Gastrocnemius medialis (tissue), 4 donors: ENCODE results near the gene GSG1L. TPM values are rescaled to one million over a fixed set of nuclear protein-coding genes. Genes with fewer than 3 reads are reported as not detected.
"Not testable (repeated sequence)": the region's sequence is repeated elsewhere in the genome, so short reads cannot be mapped to it uniquely, and the experiment has no call there.

Experiments
- ATAC-seq, 2 donors: fragments of 150-250 bp; one replicate each; pipeline ENCODE4 v1.9.1; 2016
- DNase-seq, 2 donors: peaks; one replicate each; pipeline ENCODE4 v3.0.0-alpha.2; 2019
- H3K27ac ChIP-seq, 4 donors: fragments of 200-600 bp; sonication (generic); 1 replicate in 1 of 4; 2 replicates in 3 of 4; pipeline ENCODE4 v1.5.1; 2016 to 2018; ENCODE audit warnings: mild to moderate bottlenecking in 2 of 4, moderate library complexity in 1 of 4
- H3K27me3 ChIP-seq, 3 donors: fragments of 200-600 bp; sonication (generic) in 2 of 3; 1 replicate in 1 of 3; 2 replicates in 2 of 3; pipeline versions ENCODE4 v1.5.1 to v1.6.0; 2016 to 2019; ENCODE audit warnings: mild to moderate bottlenecking in 1 of 3, moderate library complexity in 1 of 3
- H3K36me3 ChIP-seq, 2 donors: fragments of 200-600 bp; sonication (generic) in 1 of 2; one replicate each; pipeline ENCODE4 v1.5.1; 2017 to 2018
- H3K4me1 ChIP-seq, 2 donors: fragments of 200-600 bp; sonication (generic) in 1 of 2; one replicate each; pipeline ENCODE4 v1.5.1; 2016 to 2017; ENCODE audit warnings: mild to moderate bottlenecking in 2 of 2
- H3K4me3 ChIP-seq, 4 donors: fragments of 200-600 bp; sonication (generic) in 3 of 4; 1 replicate in 1 of 4; 2 replicates in 3 of 4; pipeline ENCODE4 v1.5.1; 2016 to 2019; ENCODE audit warnings: mild to moderate bottlenecking in 2 of 4
- H3K9me3 ChIP-seq, 3 donors: fragments of 200-600 bp; sonication (generic) in 2 of 3; 1 replicate in 1 of 3; 2 replicates in 2 of 3; pipeline ENCODE4 v1.5.1; 2016 to 2019
- CTCF ChIP-seq, 5 experiments: fragments of 450-650 bp in 3 of 5; fragments of 200-600 bp in 2 of 5; sonication (generic) in 2 of 5; IDR thresholded peaks in 4 of 5; conservative IDR thresholded peaks in 1 of 5; 1 replicate in 4 of 5; 2 replicates in 1 of 5; pipeline ENCODE4 v1.5.1; 2016 to 2019; ENCODE audit warnings: antibody characterized with exemption in 5 of 5, mild to moderate bottlenecking in 3 of 5, moderate library complexity in 3 of 5
- POLR2A ChIP-seq, 2 donors: fragments of 450-650 bp; IDR thresholded peaks; one replicate each; pipeline ENCODE4 v1.6.1; 2017; ENCODE audit warnings: antibody characterized with exemption in 2 of 2, mild to moderate bottlenecking in 2 of 2, moderate library complexity in 2 of 2
- in situ Hi-C, 4 donors: fragments of 200-750 bp; cut with MboI; loops; one replicate each; pipeline versions ENCODE4 v1.15.0 to v1.8.0; 2017; ENCODE audit warnings: low sequenced_read_pairs in 4 of 4
- intact Hi-C: fragments of 100-400 bp; cut with DNase I; formaldehyde crosslinking; loops from one replicate; pipeline ENCODE4 v1.15.1; 2023; ENCODE audit warnings: low total_unique reads
- total RNA-seq, 4 donors: library from RNA; depleted of rRNA; stranded (reverse); fragments of >200 nt; gene quantifications; one replicate each; pipeline versions ENCODE4 v1.1.0 to v1.2.3, GENCODE V29; 2016

Gene GSG1L
- total RNA-seq, 4 donors from 2014 or later, result not detected

- Histone ChIP-seq H3K36me3 (no peaks in the 10 kb centered on the region), H3K27ac (no peak overlapping the region), H3K4me1 (no peaks in the 10 kb centered on the region), H3K4me3 (no peak overlapping the region), H3K27me3 (no peaks in the 10 kb centered on the region), H3K9me3 (no peaks in the 10 kb centered on the region)
- TF ChIP-seq POLR2A (IDR thresholded peaks at IDR 0.05) (no peak), CTCF (IDR thresholded peaks at IDR 0.05 in 4 of 5, conservative IDR thresholded peaks at IDR 0.05 in 1 of 5) (no peak)
- no peak for DNase-seq
- in situ Hi-C loops, result no loop called here
- intact Hi-C loops, result no loop called here
- no peak for ATAC-seq
Observed at GRCh38 chr16:27743963-27744362, 319.6 kb downstream of the GSG1L start.

- DNase-seq, H3K4me1 ChIP-seq, H3K4me3 ChIP-seq, H3K27me3 ChIP-seq, in situ Hi-C loops, H3K27ac ChIP-seq, H3K36me3 ChIP-seq, intact Hi-C loops, H3K9me3 ChIP-seq, ATAC-seq: not testable (repeated sequence)
Observed at GRCh38 chr16:27743001-27743400, 320.5 kb downstream of the GSG1L start.

DNA sequence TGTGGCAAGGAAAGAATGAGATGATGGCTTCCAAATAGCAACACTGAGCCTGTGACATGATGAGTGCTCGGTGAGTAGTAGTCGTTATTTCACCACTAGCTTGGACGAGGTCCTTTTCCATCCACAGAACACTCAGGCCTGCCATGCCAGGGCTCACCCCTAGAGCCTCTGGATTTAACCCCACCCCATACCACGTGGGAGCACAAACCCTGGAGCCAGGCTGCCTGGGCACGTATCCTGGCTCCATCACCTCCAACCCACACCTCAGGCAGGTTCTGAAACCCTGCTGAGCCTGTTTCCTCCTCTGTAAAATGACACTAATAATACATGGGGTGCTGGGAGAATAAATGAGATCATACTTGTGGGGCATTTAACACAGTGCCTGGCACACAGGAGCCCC lies 321.2 kb downstream of the GSG1L start:
- no peak for DNase-seq
- no peaks in the 10 kb centered on the region for H3K27me3 ChIP-seq
- TF ChIP-seq POLR2A (IDR thresholded peaks at IDR 0.05), result no peak
- no peak for TF ChIP-seq CTCF (IDR thresholded peaks at IDR 0.05 in 4 of 5, conservative IDR thresholded peaks at IDR 0.05 in 1 of 5)
- H3K27ac ChIP-seq, result no peak overlapping the region
- no peaks in the 10 kb centered on the region for H3K9me3 ChIP-seq
- no peaks in the 10 kb centered on the region for H3K4me1 ChIP-seq
- H3K36me3 ChIP-seq, result no peaks in the 10 kb centered on the region
- intact Hi-C loops (no loop called here), in situ Hi-C loops (no loop called here)
- no peak overlapping the region for H3K4me3 ChIP-seq
- no peak for ATAC-seq

GRCh38 chr16:27740496-27741201 lies 322.9 kb downstream of the GSG1L start:
- Histone ChIP-seq H3K27me3 (no peaks in the 10 kb centered on the region), H3K36me3 (no peaks in the 10 kb centered on the region), H3K9me3 (no peaks in the 10 kb centered on the region), H3K27ac (no peak overlapping the region), H3K4me1 (no peaks in the 10 kb centered on the region), H3K4me3 (no peak overlapping the region)
- no peak for DNase-seq
- no peak for ATAC-seq
- intact Hi-C loops, result no loop called here
- in situ Hi-C loops, result no loop called here
- TF ChIP-seq CTCF (IDR thresholded peaks at IDR 0.05 in 4 of 5, conservative IDR thresholded peaks at IDR 0.05 in 1 of 5) (no peak), POLR2A (IDR thresholded peaks at IDR 0.05) (no peak)

DNA sequence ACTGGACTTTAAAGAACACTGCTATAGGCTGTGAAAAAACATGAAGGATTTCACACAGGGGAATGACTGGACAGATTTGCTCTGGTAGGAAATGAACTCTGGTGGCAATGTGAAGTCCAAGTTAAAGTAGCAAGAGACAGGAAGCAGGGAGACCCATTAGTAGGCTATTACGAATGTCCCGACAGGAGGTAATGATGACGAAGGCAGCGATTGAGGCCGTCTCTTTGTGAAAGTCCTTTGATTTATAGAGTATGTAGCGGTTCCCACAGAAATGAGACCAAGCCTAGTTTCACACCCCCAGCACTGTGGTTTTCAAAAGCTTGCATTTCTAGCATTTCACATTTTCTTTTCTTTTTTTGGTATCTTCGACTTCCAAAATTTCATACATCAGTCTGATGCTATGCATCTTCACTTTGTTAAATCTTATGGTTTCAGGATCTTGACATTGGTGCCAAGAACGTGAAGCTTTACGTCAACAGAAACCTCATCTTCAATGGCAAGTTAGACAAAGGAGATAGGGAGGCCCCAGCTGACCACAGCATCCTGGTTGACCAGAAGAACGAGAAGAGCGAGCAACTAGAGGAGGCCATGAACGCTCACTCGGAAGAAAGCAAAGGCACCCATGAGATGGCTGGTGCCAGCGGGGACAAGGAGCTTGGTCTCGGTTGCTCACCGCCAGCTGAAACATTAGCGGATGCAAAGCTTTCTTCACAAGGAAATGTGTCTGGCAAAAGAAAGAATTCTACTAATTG lies 323.7 kb downstream of the GSG1L start:
- H3K27ac ChIP-seq, result no peak overlapping the region
- in situ Hi-C loops (no loop called here), intact Hi-C loops (no loop called here)
- no peaks in the 10 kb centered on the region for H3K27me3 ChIP-seq
- no peaks in the 10 kb centered on the region for H3K9me3 ChIP-seq
- DNase-seq (no peak), ATAC-seq (no peak)
- no peaks in the 10 kb centered on the region for H3K4me1 ChIP-seq
- TF ChIP-seq CTCF (IDR thresholded peaks at IDR 0.05 in 4 of 5, conservative IDR thresholded peaks at IDR 0.05 in 1 of 5) (no peak), POLR2A (IDR thresholded peaks at IDR 0.05) (no peak)
- no peaks in the 10 kb centered on the region for H3K36me3 ChIP-seq
- no peak overlapping the region for H3K4me3 ChIP-seq
